ENCODE results near the gene PNMA6A. TPM values are rescaled to one million over a fixed set of nuclear protein-coding genes. Genes with fewer than 3 reads are reported as not detected.
"Not testable (repeated sequence)": the region's sequence is repeated elsewhere in the genome, so short reads cannot be mapped to it uniquely, and the experiment has no call there.

PNMA6A gene
- total and polyA plus RNA-seq, 4 donors: 0.87 to 3.6 (median 1.9) TPM

GRCh38 chrX:153123468-153123867 is 51.2 kb downstream of the PNMA6A start:
- not testable (repeated sequence) for H3K9ac ChIP-seq (ENCODE audit: insufficient read depth in 1 of 2, low read length in 2 of 2); DNase-seq; H3K27ac ChIP-seq (ENCODE audit: low read depth in 1 of 2, low read length in 1 of 2); H3K36me3 ChIP-seq (ENCODE audit: control insufficient read depth in 4 of 4, insufficient read depth in 4 of 4, low read length in 4 of 4); H3K27me3 ChIP-seq (ENCODE audit: control insufficient read depth in 3 of 3, insufficient read depth in 3 of 3, low read length in 2 of 3); H3K9me3 ChIP-seq (ENCODE audit: control insufficient read depth in 4 of 4, insufficient read depth in 3 of 4, low read length in 3 of 4); H3K4me3 ChIP-seq; H3K4me1 ChIP-seq (ENCODE audit: control insufficient read depth in 5 of 5, insufficient read depth in 5 of 5, low read length in 5 of 5); ATAC-seq (ENCODE audit: insufficient read depth, low FRiP score)
- 89% methylated on average over 5 of the region's 14 CpGs; no CpG with 5 or more reads in 1 of the 2 donors for WGBS, 2 donors

Small RNA genes within 50 kb of the gene (small RNA-seq; reads per million reads assigned to genes)
- gene AC243428.1 (ENCODE audit: low replicate concordance): not detected

Other genes starting within 250 kb of the PNMA6A start
- gene CETN2, start 241.7 kb upstream of the PNMA6A start, total RNA-seq: 10 to 100 TPM; 65.7 to 67.9 TPM
- 10 to 100 TPM; 47.7 to 81.8 TPM for gene CETN2, start 241.7 kb upstream of the PNMA6A start, polyA plus RNA-seq
- 10 to 100 TPM; 12.8 to 28.2 TPM for gene NSDHL, start 241.4 kb upstream of the PNMA6A start, total RNA-seq
- gene NSDHL, start 241.4 kb upstream of the PNMA6A start, polyA plus RNA-seq: 10 to 100 TPM; 22.5 to 33.4 TPM
- 10 to 100 TPM; 14.7 to 15.8 TPM for gene ZNF185, start 174.4 kb upstream of the PNMA6A start, total RNA-seq
- 1 to 10 TPM; 6.1 to 6.7 TPM for gene ZNF185, start 174.4 kb upstream of the PNMA6A start, polyA plus RNA-seq
- gene PNMA5, start 78.3 kb upstream of the PNMA6A start, total RNA-seq: not detected
- under 1 TPM; 0.03 to 0.04 TPM for gene PNMA5, start 78.3 kb upstream of the PNMA6A start, polyA plus RNA-seq
- under 1 TPM; 0.28 TPM for gene PNMA3, start 16.0 kb upstream of the PNMA6A start, total RNA-seq
- under 1 TPM; 0.09 to 0.28 TPM for gene PNMA3, start 16.0 kb upstream of the PNMA6A start, polyA plus RNA-seq
- gene MAGEA1, start 106.8 kb downstream of the PNMA6A start, total RNA-seq: not detected
- not detected for gene MAGEA1, start 106.8 kb downstream of the PNMA6A start, polyA plus RNA-seq
- gene PNMA6F, start 249.3 kb downstream of the PNMA6A start, total RNA-seq: not detected
- not detected for gene PNMA6F, start 249.3 kb downstream of the PNMA6A start, polyA plus RNA-seq